GM12878 (cell line): ENCODE results near the gene LUM. TPM values are rescaled to one million over a fixed set of nuclear protein-coding genes. Genes with fewer than 3 reads are reported as not detected.

Experiments
- ATAC-seq: fragments of 200-7000 bp; cut with Tn5 transposase; 3 replicates; pipeline ENCODE4 v1.9.1; 2020; ENCODE audit warnings: mild to moderate bottlenecking, moderate library complexity
- BruUV-seq: library from RNA; stranded (reverse); fragments of 400-500 nt; replicated peaks from 2 replicates; lab custom pipeline; 2021; lab: Mats Ljungman, UMichigan
- CTCF ChIA-PET: fragments of 300-600 bp; sonication (Branson Sonifier 250); formaldehyde crosslinking; extraction: SDS; loops from one replicate; lab custom pipeline; 2021; ENCODE audit warnings: inconsistent platforms; lab: Yijun Ruan, JAX
- POLR2A ChIA-PET: fragments of 350-600 bp; formaldehyde crosslinking; extraction: SDS; loops from one replicate; lab custom pipeline; 2021; ENCODE audit warnings: inconsistent platforms; lab: Charles Lee
- RAD21 ChIA-PET: fragments of 300-600 bp; sonication (Branson Sonifier 250); formaldehyde crosslinking; loops from one replicate; lab custom pipeline; 2023; ENCODE audit warnings: antibody characterized with exemption; ENCODE audit not compliant: unreplicated experiment; lab: Charles Lee
- SMC1A ChIA-PET: fragments of 300-600 bp; sonication (Branson Sonifier 250); formaldehyde crosslinking; loops from one replicate; lab custom pipeline; 2023; ENCODE audit not compliant: unreplicated experiment, uncharacterized antibody; lab: Charles Lee
- DNase-seq: peaks from one replicate; pipeline ENCODE4 v3.0.0-alpha.2; 2011; ENCODE audit warnings: low read depth, low spot score
- FAIRE-seq: peaks from 3 replicates; lab custom pipeline; 2011; peaks lifted over from hg19 to GRCh38; lab: Jason Lieb, UNC
- H2AFZ ChIP-seq: 2 replicates; pipeline ENCODE4 v1.6.0; 2011; ENCODE audit warnings: low read depth, low read length, control low read depth; ENCODE audit not compliant: control insufficient read depth
- H3K27ac ChIP-seq: 2 replicates; pipeline ENCODE4 v1.5.1; 2011; ENCODE audit warnings: control low read depth; ENCODE audit not compliant: control insufficient read depth, insufficient read depth
- H3K27me3 ChIP-seq, 2 experiments: replicated peaks in 1 of 2; 2 replicates each; pipeline versions ENCODE4 v1.6.0 to v1.6.1; 2011; ENCODE audit warnings: low read length in 1 of 2; ENCODE audit not compliant: control insufficient read depth in 2 of 2, insufficient read depth in 2 of 2
- H3K36me3 ChIP-seq, 2 experiments: 2 replicates each; pipeline ENCODE4 v1.5.1; 2011; ENCODE audit warnings: low read length in 1 of 2; ENCODE audit not compliant: control insufficient read depth in 2 of 2, insufficient read depth in 2 of 2
- H3K4me1 ChIP-seq: 2 replicates; pipeline ENCODE4 v1.6.1; 2011; ENCODE audit warnings: mild to moderate bottlenecking, low read length, moderate library complexity, mixed read lengths; ENCODE audit not compliant: control insufficient read depth, insufficient read depth
- H3K4me2 ChIP-seq: 2 replicates; pipeline ENCODE4 v1.6.0; 2011; ENCODE audit warnings: control low read depth; ENCODE audit not compliant: control insufficient read depth, insufficient read depth
- H3K4me3 ChIP-seq: fragments of 200-600 bp; sonication (generic); 2 replicates; pipeline ENCODE4 v1.5.1; 2016
- H3K79me2 ChIP-seq: 2 replicates; pipeline ENCODE4 v1.6.0; 2011; ENCODE audit warnings: low read length; ENCODE audit not compliant: control insufficient read depth, insufficient read depth
- H3K9ac ChIP-seq: 2 replicates; pipeline ENCODE4 v1.8.0; 2011; ENCODE audit warnings: low read length, control low read depth, mixed read lengths; ENCODE audit not compliant: control insufficient read depth, insufficient read depth
- H3K9me3 ChIP-seq: replicated peaks from 3 replicates; pipeline ENCODE4 v1.5.1; 2011; ENCODE audit warnings: mild to moderate bottlenecking, low read length; ENCODE audit not compliant: control insufficient read depth, insufficient read depth
- H4K20me1 ChIP-seq: 2 replicates; pipeline ENCODE4 v1.6.0; 2011; ENCODE audit not compliant: control insufficient read depth, insufficient read depth
- CREB1 ChIP-seq: IDR thresholded peaks from 2 replicates; pipeline ENCODE4 v1.6.1; 2012; ENCODE audit warnings: low read depth, mild to moderate bottlenecking, inconsistent platforms
- KDM1A ChIP-seq: fragments of 200-600 bp; sonication (generic); IDR thresholded peaks from 2 replicates; pipeline ENCODE4 v1.6.1; 2016; ENCODE audit warnings: borderline replicate concordance
- MLLT1 ChIP-seq: fragments of 450-650 bp; IDR thresholded peaks from 2 replicates; pipeline ENCODE4 v1.6.1; 2016; ENCODE audit warnings: mild to moderate bottlenecking
- MYB ChIP-seq: fragments of 150-350 bp; IDR thresholded peaks from 2 replicates; pipeline ENCODE4 v1.6.1; 2014; ENCODE audit warnings: mild to moderate bottlenecking, low read depth, low read length, borderline replicate concordance
- RELB ChIP-seq: fragments of 450-650 bp; IDR thresholded peaks from 2 replicates; pipeline ENCODE4 v1.6.1; 2017; ENCODE audit warnings: low read depth, mild to moderate bottlenecking, moderate library complexity
- SMAD1 ChIP-seq: fragments of 450-650 bp; IDR thresholded peaks from 2 replicates; pipeline ENCODE4 v1.6.1; 2018; ENCODE audit warnings: mild to moderate bottlenecking, low read depth; ENCODE audit not compliant: partially characterized antibody
- STAT3 ChIP-seq: IDR thresholded peaks from 2 replicates; pipeline ENCODE4 v1.6.1; 2011; ENCODE audit warnings: low read depth, low read length, improper control_type of control experiment
- TCF12 ChIP-seq: IDR thresholded peaks from 2 replicates; pipeline ENCODE4 v1.6.1; 2011; ENCODE audit warnings: low read depth, mild to moderate bottlenecking, low read length
- ZBTB11 ChIP-seq: fragments of 450-650 bp; formaldehyde crosslinking; IDR thresholded peaks from 2 replicates; pipeline ENCODE4 v1.5.0; 2022; ENCODE audit warnings: mild to moderate bottlenecking, missing genetic modification characterization
- ZNF274 ChIP-seq: IDR thresholded peaks from one replicate; pipeline ENCODE4 v1.8.0; 2011; ENCODE audit not compliant: insufficient read length, insufficient read depth
- WGBS: methylation state at CpG from one replicate; pipeline ENCODE4 v1.1.6; 2016; ENCODE audit warnings: low lambda C conversion rate; ENCODE audit not compliant: insufficient replicate concordance, insufficient coverage; ENCODE audit errors: missing lambda C conversion rate; 5-methylcytosine and 5-hydroxymethylcytosine counted together
- in situ Hi-C: fragments of 300-500 bp; cut with MboI; formaldehyde crosslinking; loops from 9 replicates; pipeline ENCODE4 v1.14.3; 2018; ENCODE audit warnings: mixed read lengths
- intact Hi-C: fragments of 100-400 bp; cut with micrococcal nuclease; formaldehyde crosslinking; loops from one replicate; pipeline ENCODE4 v1.14.2; 2022; ENCODE audit not compliant: unreplicated experiment
- polyA plus RNA-seq, 11 experiments: library from polyadenylated mRNA; depleted of rRNA in 4 of 11; unstranded in 6 of 11; stranded (reverse) in 5 of 11; fragments of >200 nt; fragmentation: Nextera tagmentation in 4 of 11; fragmentation: Illumina TruSeq in 1 of 11; extraction: Ambion mirVana in 4 of 11; extraction: Trizol in 1 of 11; gene quantifications; 1 replicate in 1 of 11; 2 replicates in 10 of 11; pipeline versions ENCODE4 v1.2.1 to v1.2.3, GENCODE V29; 2011 to 2016; ENCODE audit warnings: inconsistent platforms in 2 of 11, missing spikeins in 2 of 11, low read depth in 1 of 11
- total RNA-seq, 4 experiments: library from RNA; depleted of rRNA in 3 of 4; stranded (reverse); fragments of >200 nt in 3 of 4; fragmentation: Illumina TruSeq in 1 of 4; extraction: Trizol in 1 of 4; gene quantifications; 2 replicates each; pipeline versions ENCODE4 v1.2.1 to v1.2.3, GENCODE V29; 2013 to 2021
- TF ChIP-seq, protein P1 (sequence below): fragments of 150-350 bp; IDR thresholded peaks from 2 replicates; pipeline ENCODE4 v1.6.1; 2016; ENCODE audit warnings: low read depth, low read length
- TF ChIP-seq, protein P2 (sequence below), 3 experiments: IDR thresholded peaks in 2 of 3; conservative IDR thresholded peaks in 1 of 3; 2 replicates each; pipeline ENCODE4 v1.5.1; 2011; ENCODE audit warnings: low read depth in 3 of 3, low read length in 3 of 3, mild to moderate bottlenecking in 3 of 3, control low read depth in 2 of 3, moderate library complexity in 2 of 3, inconsistent platforms in 1 of 3, mixed read lengths in 1 of 3; ENCODE audit not compliant: control insufficient read depth in 2 of 3, insufficient read depth in 1 of 3; ENCODE audit errors: extremely low read depth in 1 of 3

LUM gene
- total and polyA plus RNA-seq, 10 of the 15 experiments (the other 5 are each of a cell fraction or from before 2014, with no cell fraction given), result 0.09 to 0.31 TPM; not detected in 8

- FAIRE-seq, result no peak
- H3K4me1 ChIP-seq, result no peaks in the 10 kb centered on the region
- no peaks in the 10 kb centered on the region for H3K36me3 ChIP-seq
- CTCF ChIA-PET, result no interaction called here
- no peak for ATAC-seq
- H3K79me2 ChIP-seq, result no peaks in the 10 kb centered on the region
- no peaks in the 10 kb centered on the region for H3K9me3 ChIP-seq
- no TSS peak for BruUV-seq
- in situ Hi-C loops, result no loop called here
- 0% methylated on average over 1 of the region's 1 CpG for WGBS
- POLR2A ChIA-PET, result no interaction called here
- no peaks in the 10 kb centered on the region for H4K20me1 ChIP-seq
- H3K9ac ChIP-seq, result no peak overlapping the region
- intact Hi-C loops, result no loop called here
- RAD21 ChIA-PET, result no interaction called here
- DNase-seq, result no peak
- no peak overlapping the region for H2AFZ ChIP-seq
- H3K4me3 ChIP-seq, result no peak overlapping the region
- SMC1A ChIA-PET, result no interaction called here
- no peak overlapping the region for H3K4me2 ChIP-seq
- no peaks in the 10 kb centered on the region for H3K27me3 ChIP-seq
- no peak overlapping the region for H3K27ac ChIP-seq
- TF ChIP-seq MYB (no peak), MLLT1 (no peak), TCF12 (no peak), STAT3 (no peak), RELB (no peak), ZBTB11 (CRISPR knock-in tag) (no peak), CREB1 (no peak), KDM1A (no peak), ZNF274 (no peak), SMAD1 (no peak)
- TF ChIP-seq, protein P1, sequence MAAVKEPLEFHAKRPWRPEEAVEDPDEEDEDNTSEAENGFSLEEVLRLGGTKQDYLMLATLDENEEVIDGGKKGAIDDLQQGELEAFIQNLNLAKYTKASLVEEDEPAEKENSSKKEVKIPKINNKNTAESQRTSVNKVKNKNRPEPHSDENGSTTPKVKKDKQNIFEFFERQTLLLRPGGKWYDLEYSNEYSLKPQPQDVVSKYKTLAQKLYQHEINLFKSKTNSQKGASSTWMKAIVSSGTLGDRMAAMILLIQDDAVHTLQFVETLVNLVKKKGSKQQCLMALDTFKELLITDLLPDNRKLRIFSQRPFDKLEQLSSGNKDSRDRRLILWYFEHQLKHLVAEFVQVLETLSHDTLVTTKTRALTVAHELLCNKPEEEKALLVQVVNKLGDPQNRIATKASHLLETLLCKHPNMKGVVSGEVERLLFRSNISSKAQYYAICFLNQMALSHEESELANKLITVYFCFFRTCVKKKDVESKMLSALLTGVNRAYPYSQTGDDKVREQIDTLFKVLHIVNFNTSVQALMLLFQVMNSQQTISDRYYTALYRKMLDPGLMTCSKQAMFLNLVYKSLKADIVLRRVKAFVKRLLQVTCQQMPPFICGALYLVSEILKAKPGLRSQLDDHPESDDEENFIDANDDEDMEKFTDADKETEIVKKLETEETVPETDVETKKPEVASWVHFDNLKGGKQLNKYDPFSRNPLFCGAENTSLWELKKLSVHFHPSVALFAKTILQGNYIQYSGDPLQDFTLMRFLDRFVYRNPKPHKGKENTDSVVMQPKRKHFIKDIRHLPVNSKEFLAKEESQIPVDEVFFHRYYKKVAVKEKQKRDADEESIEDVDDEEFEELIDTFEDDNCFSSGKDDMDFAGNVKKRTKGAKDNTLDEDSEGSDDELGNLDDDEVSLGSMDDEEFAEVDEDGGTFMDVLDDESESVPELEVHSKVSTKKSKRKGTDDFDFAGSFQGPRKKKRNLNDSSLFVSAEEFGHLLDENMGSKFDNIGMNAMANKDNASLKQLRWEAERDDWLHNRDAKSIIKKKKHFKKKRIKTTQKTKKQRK, result no peak
- TF ChIP-seq, protein P2, sequence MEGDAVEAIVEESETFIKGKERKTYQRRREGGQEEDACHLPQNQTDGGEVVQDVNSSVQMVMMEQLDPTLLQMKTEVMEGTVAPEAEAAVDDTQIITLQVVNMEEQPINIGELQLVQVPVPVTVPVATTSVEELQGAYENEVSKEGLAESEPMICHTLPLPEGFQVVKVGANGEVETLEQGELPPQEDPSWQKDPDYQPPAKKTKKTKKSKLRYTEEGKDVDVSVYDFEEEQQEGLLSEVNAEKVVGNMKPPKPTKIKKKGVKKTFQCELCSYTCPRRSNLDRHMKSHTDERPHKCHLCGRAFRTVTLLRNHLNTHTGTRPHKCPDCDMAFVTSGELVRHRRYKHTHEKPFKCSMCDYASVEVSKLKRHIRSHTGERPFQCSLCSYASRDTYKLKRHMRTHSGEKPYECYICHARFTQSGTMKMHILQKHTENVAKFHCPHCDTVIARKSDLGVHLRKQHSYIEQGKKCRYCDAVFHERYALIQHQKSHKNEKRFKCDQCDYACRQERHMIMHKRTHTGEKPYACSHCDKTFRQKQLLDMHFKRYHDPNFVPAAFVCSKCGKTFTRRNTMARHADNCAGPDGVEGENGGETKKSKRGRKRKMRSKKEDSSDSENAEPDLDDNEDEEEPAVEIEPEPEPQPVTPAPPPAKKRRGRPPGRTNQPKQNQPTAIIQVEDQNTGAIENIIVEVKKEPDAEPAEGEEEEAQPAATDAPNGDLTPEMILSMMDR (IDR thresholded peaks at IDR 0.05 in 2 of 3, conservative IDR thresholded peaks at IDR 0.05 in 1 of 3; ENCODE audit: control insufficient read depth in 2 of 3, extremely low read depth in 1 of 3, insufficient read depth in 1 of 3, low read depth in 3 of 3, low read length in 3 of 3), result no peak
Measured at GRCh38 chr12:91074851-91075250, 36.4 kb downstream of the LUM start.
